ENCODE measurements around the gene MROH2A. TPM values are rescaled to one million over a fixed set of nuclear protein-coding genes. Genes with fewer than 3 reads are reported as not detected.

Gene MROH2A
- total RNA-seq, 4 donors from 2014 or later: not detected

- no peak for TF ChIP-seq CTCF (IDR thresholded peaks at IDR 0.05; ENCODE audit: low read depth)
Observed at GRCh38 chr2:233844836-233845235, 66.7 kb downstream of the MROH2A start.

GRCh38 chr2:233845301-233846060, 67.4 kb downstream of the MROH2A start:
- no peak for TF ChIP-seq CTCF (IDR thresholded peaks at IDR 0.05; ENCODE audit: low read depth)

- TF ChIP-seq CTCF (IDR thresholded peaks at IDR 0.05; ENCODE audit: low read depth): no peak
Observed at GRCh38 chr2:233846387-233847247, 68.5 kb downstream of the MROH2A start.

GRCh38 chr2:233847248-233847898, 69.2 kb downstream of the MROH2A start:
- no peak for TF ChIP-seq CTCF (IDR thresholded peaks at IDR 0.05; ENCODE audit: low read depth)

- no peak for TF ChIP-seq CTCF (IDR thresholded peaks at IDR 0.05; ENCODE audit: low read depth)
Observed at GRCh38 chr2:233848276-233848675, 70.1 kb downstream of the MROH2A start.

GRCh38 chr2:233849607-233850271, 71.6 kb downstream of the MROH2A start:
- TF ChIP-seq CTCF (IDR thresholded peaks at IDR 0.05; ENCODE audit: low read depth): no peak
